Naive B cell (primary cell): ENCODE measurements around the gene ITPR2. TPM values are rescaled to one million over a fixed set of nuclear protein-coding genes. Genes with fewer than 3 reads are reported as not detected.
"Not testable (repeated sequence)": the region's sequence is repeated elsewhere in the genome, so short reads cannot be mapped to it uniquely, and the experiment has no call there.

Experiments
- ATAC-seq, 2 donors: fragments of 150-1000 bp; cut with Tn5 transposase; 2 replicates each; pipeline ENCODE4 v1.10.0; 2021; ENCODE audit warnings: low read depth in 2 of 2, mild to moderate bottlenecking in 2 of 2, moderate library complexity in 2 of 2
- DNase-seq: peaks from one replicate; pipeline ENCODE4 v3.0.0; 2022
- H3K27ac Mint-ChIP-seq, 6 donors: one replicate each; pipeline ENCODE4 v1.8.0; 2020 to 2022; ENCODE audit warnings: mild to moderate bottlenecking in 6 of 6, mixed read lengths in 6 of 6, moderate library complexity in 5 of 6, inconsistent platforms in 2 of 6
- H3K27me3 Mint-ChIP-seq, 3 donors: one replicate each; pipeline ENCODE4 v1.8.0; 2021 to 2022; ENCODE audit warnings: mixed read lengths in 3 of 3, mild to moderate bottlenecking in 1 of 3
- H3K36me3 Mint-ChIP-seq, 2 donors: one replicate each; pipeline ENCODE4 v1.8.0; 2020 to 2022; ENCODE audit warnings: mixed read lengths in 2 of 2, inconsistent platforms in 1 of 2, mild to moderate bottlenecking in 1 of 2
- H3K4me1 Mint-ChIP-seq, 3 donors: one replicate each; pipeline ENCODE4 v1.8.0; 2020 to 2022; ENCODE audit warnings: mixed read lengths in 3 of 3, inconsistent platforms in 1 of 3, mild to moderate bottlenecking in 1 of 3, moderate library complexity in 1 of 3
- H3K4me3 Mint-ChIP-seq, 8 donors: one replicate each; pipeline ENCODE4 v1.8.0; 2020 to 2022; ENCODE audit warnings: mild to moderate bottlenecking in 8 of 8, mixed read lengths in 8 of 8, moderate library complexity in 8 of 8, inconsistent platforms in 2 of 8
- H3K9me3 Mint-ChIP-seq, 7 donors: one replicate each; pipeline ENCODE4 v1.8.0; 2020 to 2022; ENCODE audit warnings: mixed read lengths in 7 of 7, mild to moderate bottlenecking in 5 of 7, inconsistent platforms in 2 of 7, moderate library complexity in 1 of 7
- polyA plus RNA-seq, 6 donors: library from polyadenylated mRNA; unstranded; fragments of 300-500 nt; fragmentation: Illumina TruSeq; gene quantifications; one replicate each; pipeline ENCODE4 v1.2.3, GENCODE V29; 2021; ENCODE audit warnings: low read depth in 6 of 6

The ITPR2 gene
- polyA plus RNA-seq, 6 donors from 2014 or later: 6.7 to 23.6 (median 20.6) TPM

DNA sequence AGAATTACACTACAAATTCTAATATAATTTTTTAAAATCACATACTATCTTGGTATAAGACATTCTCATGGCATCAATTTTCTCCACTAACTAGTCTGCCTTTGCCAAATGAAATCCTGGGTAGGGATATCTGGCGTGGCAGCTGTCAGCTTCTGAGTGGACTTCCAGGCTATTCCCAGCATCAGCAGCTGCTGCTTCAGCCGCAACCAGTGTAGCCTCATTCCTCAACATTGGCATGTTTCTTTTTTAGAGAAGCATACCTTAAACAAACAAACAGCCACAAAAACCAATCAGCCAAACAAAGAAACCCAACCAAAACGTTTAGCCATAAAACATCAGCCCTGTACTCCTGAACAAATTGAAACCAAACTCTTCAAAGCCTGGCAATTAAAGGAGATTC is 401.8 kb downstream of the ITPR2 start:
- no peaks in the 10 kb centered on the region for H3K27me3 Mint-ChIP-seq

DNA sequence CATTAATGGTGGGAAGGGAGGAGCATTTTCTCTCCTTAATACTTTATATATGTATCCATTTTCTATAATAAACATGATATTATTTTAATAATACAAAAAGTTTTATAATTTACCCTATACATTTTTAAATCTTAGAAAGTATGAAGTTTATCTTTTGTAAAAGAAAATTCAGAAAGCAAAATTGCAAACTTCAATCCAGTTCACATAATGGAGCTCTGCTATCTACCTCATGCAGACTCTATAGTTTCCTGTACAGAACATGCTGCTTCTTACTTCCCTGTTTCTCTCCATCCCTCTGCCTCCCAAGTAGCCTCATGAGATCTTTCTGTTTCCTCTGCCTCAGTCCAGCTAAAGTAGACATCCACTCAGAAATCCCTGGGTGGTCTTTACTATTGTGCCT is 402.4 kb downstream of the ITPR2 start:
- Mint-ChIP-seq H3K27ac (peak overlapping the region in 1 of 6 donors; percentile 18), H3K36me3 (peaks cover 13 to 18% of the 10 kb centered on the region in 2 donors)
- not testable (repeated sequence) for H3K4me3 Mint-ChIP-seq, H3K4me1 Mint-ChIP-seq, H3K9me3 Mint-ChIP-seq, ATAC-seq, DNase-seq, H3K27me3 Mint-ChIP-seq

More for the DNA sequence above, 401.8 kb downstream of the ITPR2 start:
- H3K36me3 Mint-ChIP-seq: peaks cover 13 to 18% of the 10 kb centered on the region in 2 donors
- no peak overlapping the region for H3K4me3 Mint-ChIP-seq
- no peaks in the 10 kb centered on the region for H3K9me3 Mint-ChIP-seq
- peaks cover 0 to 5% (median 0%) of the 10 kb centered on the region in 3 donors for H3K4me1 Mint-ChIP-seq
- DNase-seq (no peak), ATAC-seq (no peak)
- H3K27ac Mint-ChIP-seq: no peak overlapping the region

DNA sequence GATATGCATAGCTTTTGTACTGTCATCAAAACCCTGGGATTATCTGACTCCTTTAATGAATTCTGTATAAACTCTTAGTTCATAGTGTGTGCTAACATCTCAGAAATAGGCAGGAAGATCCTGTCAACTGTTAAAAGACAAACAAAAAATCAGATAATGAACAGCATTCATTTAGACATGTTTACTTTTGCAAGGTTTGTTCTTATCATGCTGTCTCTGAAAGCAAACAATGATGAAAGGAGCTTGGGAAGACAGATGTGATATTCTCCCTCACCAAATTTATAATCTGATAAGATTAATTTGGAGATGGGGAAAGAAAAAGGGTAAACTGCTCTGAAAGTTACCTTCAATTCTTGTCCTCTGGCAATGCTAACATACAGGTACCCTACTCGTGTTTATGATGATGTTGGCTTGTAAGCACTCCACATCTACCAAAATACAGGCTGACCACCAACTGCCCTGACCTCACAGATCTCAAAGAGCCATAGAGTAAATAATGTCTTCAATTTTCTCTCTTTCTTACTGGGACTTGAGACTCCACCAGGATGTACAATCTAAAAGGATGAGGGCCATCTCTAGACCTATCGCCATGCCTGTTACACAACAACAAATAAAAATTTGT is 403.8 kb downstream of the ITPR2 start:
- peaks cover 13 to 18% of the 10 kb centered on the region in 2 donors for H3K36me3 Mint-ChIP-seq
- H3K4me3 Mint-ChIP-seq: no peak overlapping the region
- H3K4me1 Mint-ChIP-seq: peaks cover 0 to 3% (median 0%) of the 10 kb centered on the region in 3 donors
- no peaks in the 10 kb centered on the region for H3K27me3 Mint-ChIP-seq
- no peak for DNase-seq
- no peaks in the 10 kb centered on the region for H3K9me3 Mint-ChIP-seq
- no peak for ATAC-seq
- H3K27ac Mint-ChIP-seq: no peak overlapping the region

DNA sequence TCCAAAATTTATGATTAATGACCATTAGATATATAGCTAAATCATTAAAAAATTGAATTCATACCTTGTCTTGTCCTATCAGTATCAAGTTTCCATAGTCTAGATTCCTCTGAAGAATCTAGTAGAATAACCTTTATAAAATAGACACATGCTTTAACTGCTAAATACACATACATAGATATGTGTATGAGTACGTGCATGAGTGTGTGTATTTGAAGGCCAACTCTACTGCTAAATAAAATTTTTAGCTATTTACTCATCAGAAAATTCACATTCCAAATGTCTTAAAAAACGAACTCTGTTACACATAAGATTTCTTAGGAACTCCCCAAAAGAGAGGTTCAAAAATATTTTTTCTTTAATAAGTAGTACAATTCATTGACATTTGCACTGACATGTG is 404.6 kb downstream of the ITPR2 start:
- DNase-seq (no peak), ATAC-seq (no peak)
- Mint-ChIP-seq H3K27ac (no peak overlapping the region), H3K9me3 (no peaks in the 10 kb centered on the region), H3K4me1 (peaks cover 0 to 3% (median 0%) of the 10 kb centered on the region in 3 donors), H3K36me3 (peaks cover 13 to 18% of the 10 kb centered on the region in 2 donors), H3K27me3 (no peaks in the 10 kb centered on the region), H3K4me3 (no peak overlapping the region)

DNA sequence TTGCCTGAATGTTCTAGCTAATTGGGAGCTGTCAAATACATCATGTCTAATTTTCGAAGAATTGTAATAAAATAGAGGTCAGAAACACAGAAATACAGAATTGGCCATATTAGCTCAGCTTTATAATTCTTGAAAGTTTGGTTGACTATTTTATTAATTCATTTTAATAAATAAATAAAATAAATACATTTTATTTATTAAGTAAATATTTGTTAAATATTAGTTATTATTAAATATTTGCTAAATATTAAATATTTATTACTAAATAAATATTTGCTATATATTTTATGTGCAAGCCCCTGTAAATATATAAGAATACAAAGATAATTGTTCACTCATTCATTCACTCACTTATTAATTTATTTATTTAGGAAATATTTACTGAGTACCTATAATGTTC is 406.3 kb downstream of the ITPR2 start:
- H3K27ac Mint-ChIP-seq: no peak overlapping the region

DNA sequence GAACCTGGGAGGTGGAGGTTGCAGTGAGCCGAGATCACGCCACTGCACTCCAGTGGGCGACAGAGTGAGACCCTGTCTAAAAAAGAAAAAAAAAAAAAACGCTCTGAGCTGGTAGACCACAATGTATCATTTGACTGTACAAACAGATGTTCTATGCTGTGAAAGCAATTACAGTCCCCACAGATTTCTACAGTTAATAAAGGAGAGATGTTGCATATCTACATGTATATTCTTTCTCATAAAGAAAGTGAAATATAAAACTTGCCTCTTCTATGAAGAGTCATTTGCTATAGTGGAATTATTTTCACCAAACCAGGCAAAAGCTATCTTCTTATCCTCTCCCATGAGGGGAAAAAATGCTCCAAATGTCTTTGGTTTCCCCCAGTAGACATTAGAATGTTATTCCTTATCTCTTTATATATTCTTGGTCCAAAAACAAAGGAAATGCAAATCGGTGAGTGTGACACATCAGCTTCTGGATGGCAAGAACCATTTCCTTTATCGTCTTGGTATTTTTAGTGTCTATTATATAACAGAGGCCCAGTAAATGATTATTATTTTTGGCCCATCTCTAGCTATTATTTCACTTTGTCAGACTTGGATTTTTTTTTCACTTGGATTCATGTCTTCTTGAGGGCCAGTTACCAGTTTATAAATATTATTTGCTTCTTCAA is 407.3 kb downstream of the ITPR2 start:
- Mint-ChIP-seq H3K27ac (no peak overlapping the region), H3K27me3 (no peaks in the 10 kb centered on the region), H3K36me3 (peaks cover 0 to 21% of the 10 kb centered on the region in 2 donors), H3K9me3 (no peaks in the 10 kb centered on the region), H3K4me1 (peaks cover 0 to 3% (median 0%) of the 10 kb centered on the region in 3 donors), H3K4me3 (no peak overlapping the region)
- no peak for ATAC-seq
- DNase-seq: no peak

More for the DNA sequence above, 406.3 kb downstream of the ITPR2 start:
- Mint-ChIP-seq H3K36me3 (peaks cover 0 to 14% of the 10 kb centered on the region in 2 donors), H3K9me3 (no peaks in the 10 kb centered on the region), H3K4me1 (peaks cover 0 to 3% (median 0%) of the 10 kb centered on the region in 3 donors), H3K27me3 (no peaks in the 10 kb centered on the region), H3K4me3 (no peak overlapping the region)
- no peak for ATAC-seq
- no peak for DNase-seq

DNA sequence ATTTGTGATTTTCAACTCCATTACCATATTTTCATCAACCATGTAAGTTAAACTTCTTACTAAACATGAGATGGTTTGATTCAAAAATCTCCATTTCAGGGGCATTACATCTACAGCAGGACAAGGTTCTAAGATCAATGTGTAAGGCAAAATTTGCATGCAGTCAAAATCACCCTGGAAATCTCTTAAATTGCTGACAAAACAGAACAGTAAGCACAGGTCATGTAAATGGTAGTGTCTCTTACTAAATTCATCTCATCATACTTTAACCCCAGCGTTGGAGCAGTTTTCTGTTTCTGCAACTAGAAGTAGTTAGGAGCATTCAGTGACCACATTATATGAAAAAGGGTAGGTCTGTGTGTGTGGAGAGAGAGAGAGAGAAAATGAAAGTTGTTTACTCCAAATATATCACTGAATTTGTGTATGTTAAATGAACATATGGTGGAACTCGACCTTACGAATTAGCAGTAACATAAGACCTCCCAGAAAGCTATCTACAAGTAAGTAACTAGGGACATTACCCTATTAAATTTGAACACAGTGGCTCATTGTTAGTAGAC is 410.1 kb downstream of the ITPR2 start:
- H3K36me3 Mint-ChIP-seq: peaks cover 4 to 20% of the 10 kb centered on the region in 2 donors

DNA sequence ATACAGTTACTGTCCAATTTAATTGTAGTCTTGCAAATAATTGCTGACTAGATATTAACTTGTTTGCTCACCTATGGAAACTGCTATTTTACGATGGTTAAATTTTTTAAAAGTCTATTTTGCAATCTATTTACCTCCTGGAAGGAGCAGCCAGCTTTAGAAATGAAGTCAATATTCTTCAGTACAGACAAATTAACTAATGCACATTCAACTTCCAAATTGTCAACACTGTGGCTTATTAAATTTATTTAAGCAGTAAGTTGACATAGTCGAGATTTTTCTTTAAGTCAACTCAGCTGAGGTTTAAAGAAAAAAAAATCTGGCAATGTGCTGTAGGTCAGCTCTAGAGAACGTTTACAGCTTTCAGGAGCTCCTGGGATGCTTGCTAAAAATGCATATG is 416.4 kb downstream of the ITPR2 start:
- H3K36me3 Mint-ChIP-seq: peaks cover 23 to 31% of the 10 kb centered on the region in 2 donors
- no peaks in the 10 kb centered on the region for H3K27me3 Mint-ChIP-seq
- no peak overlapping the region for H3K4me3 Mint-ChIP-seq
- ATAC-seq (no peak), DNase-seq (no peak)
- no peak overlapping the region for H3K27ac Mint-ChIP-seq
- H3K9me3 Mint-ChIP-seq: peaks cover 0 to 6% (median 3%) of the 10 kb centered on the region in 7 donors
- no peaks in the 10 kb centered on the region for H3K4me1 Mint-ChIP-seq

More for the DNA sequence above, 410.1 kb downstream of the ITPR2 start:
- Mint-ChIP-seq H3K27me3 (no peaks in the 10 kb centered on the region), H3K9me3 (peaks cover 0 to 3% (median 2%) of the 10 kb centered on the region in 7 donors), H3K4me3 (no peak overlapping the region), H3K4me1 (peaks cover 0 to 3% (median 0%) of the 10 kb centered on the region in 3 donors), H3K27ac (peak overlapping the region in 1 of 6 donors; percentile 22)
- ATAC-seq: no peak
- no peak for DNase-seq

DNA sequence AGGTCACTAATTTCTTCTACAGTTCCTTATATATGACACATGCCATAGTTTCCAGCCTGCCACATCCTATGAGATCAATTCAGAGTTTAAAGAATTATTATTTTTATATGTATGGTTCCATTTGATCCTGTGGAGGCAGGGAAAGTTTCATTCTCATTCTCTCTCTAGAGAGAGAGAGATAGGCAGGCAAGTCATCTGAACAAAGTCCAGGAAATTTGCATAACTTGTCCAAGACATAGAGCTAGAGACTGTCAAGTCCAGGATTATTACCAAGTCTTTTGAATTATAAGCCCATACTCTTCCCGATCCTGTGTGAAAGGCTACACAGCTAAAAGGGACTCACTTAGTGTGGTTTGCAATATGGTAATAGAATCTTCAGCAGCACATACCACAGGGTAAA is 422.3 kb downstream of the ITPR2 start:
- H3K36me3 Mint-ChIP-seq: peaks cover 20 to 24% of the 10 kb centered on the region in 2 donors
- no peaks in the 10 kb centered on the region for H3K27me3 Mint-ChIP-seq
- H3K4me3 Mint-ChIP-seq: no peak overlapping the region
- DNase-seq (no peak), ATAC-seq (no peak)
- no peak overlapping the region for H3K27ac Mint-ChIP-seq
- no peaks in the 10 kb centered on the region for H3K9me3 Mint-ChIP-seq
- H3K4me1 Mint-ChIP-seq: no peaks in the 10 kb centered on the region

DNA sequence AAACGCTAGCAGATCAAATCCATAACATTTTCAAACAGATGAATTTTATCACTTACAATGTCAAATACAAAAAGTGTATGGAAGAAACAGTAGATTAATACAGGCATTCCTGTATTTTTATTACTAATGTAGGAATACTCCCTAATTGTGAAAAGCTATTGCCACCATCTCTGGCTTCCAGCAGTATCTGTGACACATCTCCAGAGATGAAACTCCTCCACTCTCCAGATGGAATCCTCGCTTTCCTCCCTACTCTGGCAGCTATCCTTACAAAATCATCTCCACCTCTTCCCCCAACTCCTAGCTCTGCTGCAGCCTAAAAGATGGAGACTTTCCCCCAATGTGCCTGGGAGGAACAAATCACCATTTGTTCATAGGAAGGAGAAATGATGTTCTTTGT is 426.2 kb downstream of the ITPR2 start:
- peaks cover 8 to 12% of the 10 kb centered on the region in 2 donors for H3K36me3 Mint-ChIP-seq
- peak overlapping the region in 1 of 6 donors; percentile 82 for H3K27ac Mint-ChIP-seq
- no peaks in the 10 kb centered on the region for H3K4me1 Mint-ChIP-seq

DNA sequence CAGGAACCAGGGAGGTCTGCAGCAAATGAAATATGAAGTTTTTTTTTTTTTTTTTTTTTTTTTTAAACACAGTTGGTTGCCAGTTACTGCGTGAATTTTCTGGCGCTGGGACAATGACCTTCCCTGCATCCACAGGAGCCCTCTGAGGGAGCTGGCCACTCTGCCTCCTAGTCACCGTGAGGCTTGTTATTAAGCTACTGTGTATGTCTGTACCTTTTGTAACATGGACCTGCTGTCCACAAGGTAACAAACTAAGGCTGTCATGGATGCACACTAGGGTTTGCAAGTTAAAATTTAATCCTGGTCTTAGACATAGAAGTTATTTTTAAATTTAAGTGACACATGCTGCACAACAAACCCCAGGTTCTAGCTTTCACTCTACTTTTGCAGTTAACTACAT is 426.6 kb downstream of the ITPR2 start:
- DNase-seq (no peak), ATAC-seq (no peak)
- no peaks in the 10 kb centered on the region for H3K27me3 Mint-ChIP-seq
- H3K4me1 Mint-ChIP-seq: no peaks in the 10 kb centered on the region
- no peak overlapping the region for H3K27ac Mint-ChIP-seq
- H3K9me3 Mint-ChIP-seq: no peaks in the 10 kb centered on the region
- H3K36me3 Mint-ChIP-seq: peaks cover 7 to 11% of the 10 kb centered on the region in 2 donors
- no peak overlapping the region for H3K4me3 Mint-ChIP-seq

More for the DNA sequence above, 426.2 kb downstream of the ITPR2 start:
- Mint-ChIP-seq H3K9me3 (no peaks in the 10 kb centered on the region), H3K27me3 (no peaks in the 10 kb centered on the region), H3K4me3 (no peak overlapping the region)
- DNase-seq (no peak), ATAC-seq (no peak)

DNA sequence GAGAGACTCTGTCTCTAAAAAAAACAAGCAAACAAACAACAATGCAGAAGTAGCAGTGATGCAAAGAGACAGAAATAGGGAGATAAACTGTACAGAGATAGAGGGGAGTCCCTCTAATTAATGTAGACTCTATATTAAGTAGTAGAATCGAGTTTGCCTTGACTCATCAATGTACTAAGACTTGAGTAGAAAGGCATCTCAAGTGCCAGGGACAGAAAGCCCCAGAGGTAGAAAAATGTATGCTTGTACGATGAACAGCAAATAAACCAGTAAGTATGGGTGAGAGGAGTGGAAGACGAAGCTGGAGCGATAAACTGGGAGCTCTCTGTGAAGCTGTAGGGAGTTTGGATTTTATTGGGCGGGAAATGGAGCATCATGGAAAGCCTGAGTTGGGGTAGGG is 429.4 kb downstream of the ITPR2 start:
- H3K36me3 Mint-ChIP-seq: peaks cover 0 to 5% of the 10 kb centered on the region in 2 donors
- no peak for ATAC-seq
- no peaks in the 10 kb centered on the region for H3K4me1 Mint-ChIP-seq
- no peak overlapping the region for H3K4me3 Mint-ChIP-seq
- no peak overlapping the region for H3K27ac Mint-ChIP-seq
- H3K27me3 Mint-ChIP-seq: no peaks in the 10 kb centered on the region
- DNase-seq: no peak
- H3K9me3 Mint-ChIP-seq: no peaks in the 10 kb centered on the region

DNA sequence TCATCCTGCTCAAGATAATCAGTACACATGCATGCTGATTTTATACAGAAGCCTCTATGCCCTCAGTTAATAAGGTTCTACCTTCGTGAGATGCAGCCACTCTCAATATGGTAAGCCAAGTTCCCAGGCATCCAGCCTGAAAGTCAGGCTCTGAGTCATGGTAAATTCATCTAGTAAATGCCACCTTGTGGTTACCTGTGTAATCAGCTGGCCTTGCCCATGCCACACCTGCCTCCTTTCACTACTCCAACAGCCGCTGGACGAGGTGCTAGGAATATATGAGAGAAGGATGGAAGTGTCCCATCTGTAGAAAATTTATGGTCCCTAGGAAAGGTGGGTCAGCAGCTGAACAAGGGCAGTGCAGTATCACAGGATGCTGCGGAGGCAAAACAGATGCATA is 430.3 kb downstream of the ITPR2 start:
- ATAC-seq (peak in 1 of 2 donors; percentile 37), DNase-seq (peak; percentile 20)
- Mint-ChIP-seq H3K4me3 (no peak overlapping the region), H3K9me3 (no peaks in the 10 kb centered on the region), H3K27ac (no peak overlapping the region), H3K4me1 (no peaks in the 10 kb centered on the region), H3K36me3 (peaks cover 0 to under 1% of the 10 kb centered on the region in 2 donors), H3K27me3 (no peaks in the 10 kb centered on the region)

DNA sequence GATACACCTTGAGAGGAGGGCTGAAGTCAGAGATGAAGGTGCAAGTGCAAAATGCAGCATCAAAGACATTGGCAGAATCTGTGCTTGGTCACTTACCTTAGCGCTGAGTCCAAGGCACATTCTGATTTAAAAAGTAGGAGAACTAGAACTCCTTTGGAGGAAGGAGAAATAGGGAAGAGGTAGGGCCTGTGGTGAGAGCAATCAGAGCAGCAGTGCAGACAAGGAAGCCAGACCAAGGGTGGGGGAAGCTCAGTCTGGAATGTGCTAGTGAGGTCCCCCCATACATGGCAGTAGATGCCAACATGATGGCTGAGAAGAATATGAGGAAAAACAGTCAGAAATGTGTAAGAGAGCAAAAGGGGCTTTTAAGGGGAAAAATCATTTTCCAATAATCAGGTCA is 431.1 kb downstream of the ITPR2 start:
- Mint-ChIP-seq H3K27me3 (no peaks in the 10 kb centered on the region), H3K36me3 (no peaks in the 10 kb centered on the region), H3K27ac (no peak overlapping the region), H3K4me1 (no peaks in the 10 kb centered on the region), H3K9me3 (no peaks in the 10 kb centered on the region), H3K4me3 (no peak overlapping the region)
- ATAC-seq: no peak
- DNase-seq: no peak
